Measurements from ENCODE around the gene BMP6.

DNA sequence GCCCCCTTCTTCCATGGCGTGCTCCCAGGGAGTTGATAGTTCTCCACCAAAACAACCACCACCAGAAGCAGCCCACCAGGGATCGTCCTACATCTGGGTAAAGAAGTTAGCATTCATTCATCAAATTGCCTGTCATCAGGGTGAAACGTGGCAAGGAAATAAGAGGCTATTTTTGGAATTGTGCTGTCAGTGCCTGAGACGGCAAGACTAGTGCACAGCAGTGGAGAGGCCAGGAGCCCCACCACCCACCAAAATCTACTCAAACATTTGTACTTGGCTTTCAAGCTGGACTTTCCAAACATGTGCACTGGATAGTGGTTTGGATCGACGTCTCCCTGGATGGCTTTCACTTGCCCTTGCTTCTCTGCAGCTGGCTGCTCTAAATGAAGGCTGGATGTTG lies 139.9 kb downstream of the BMP6 start:
- TF ChIP-seq EZH2phosphoT487 (IDR thresholded peaks at IDR 0.05; ENCODE audit: borderline replicate concordance, low read depth, low read length) (no peak), CTCF (conservative IDR thresholded peaks at IDR 0.05; ENCODE audit: low read length) (no peak)

Data from OCI-LY7 (cell line).